PFSK-1 (cell line): ENCODE results near the gene LYRM1.

Experiments used
- FOXP2 ChIP-seq: optimal IDR thresholded peaks from 2 replicates; pipeline ENCODE3; 2011; ENCODE audit warnings: borderline replicate concordance, control low read depth, inconsistent platforms; ENCODE audit not compliant: insufficient read depth; ENCODE audit errors: extremely low read length, extremely low read depth
- POLR2AphosphoS5 ChIP-seq: IDR thresholded peaks from 2 replicates; pipeline ENCODE4 v1.6.1; 2012; ENCODE audit warnings: low read depth, mild to moderate bottlenecking, control low read depth, low read length, moderate library complexity
- REST ChIP-seq, 2 experiments: IDR thresholded peaks; 2 replicates each; pipeline versions ENCODE4 v1.6.1 to v1.8.0; 2011 to 2012; ENCODE audit warnings: low read depth in 2 of 2, low read length in 2 of 2, control low read depth in 1 of 2, inconsistent platforms in 1 of 2, mild to moderate bottlenecking in 1 of 2, moderate library complexity in 1 of 2; ENCODE audit not compliant: insufficient read depth in 1 of 2
- SIN3A ChIP-seq: IDR thresholded peaks from 2 replicates; pipeline ENCODE4 v1.6.1; 2012; ENCODE audit warnings: mild to moderate bottlenecking, low read length, moderate library complexity, borderline replicate concordance; ENCODE audit not compliant: insufficient read depth
- TAF1 ChIP-seq: IDR thresholded peaks from 2 replicates; pipeline ENCODE4 v1.6.1; 2012; ENCODE audit warnings: low read length, control low read depth, borderline replicate concordance; ENCODE audit not compliant: insufficient read depth

The LYRM1 gene

GRCh38 chr16:20916289-20916688 is 15.7 kb downstream of the LYRM1 start:
- TF ChIP-seq FOXP2 (no peak), REST (IDR thresholded peaks at IDR 0.05; ENCODE audit: insufficient read depth in 1 of 2, low read depth in 2 of 2, low read length in 2 of 2) (no peak), TAF1 (no peak), POLR2AphosphoS5 (no peak), SIN3A (no peak)

GRCh38 chr16:20916942-20917341 is 16.4 kb downstream of the LYRM1 start:
- TF ChIP-seq TAF1 (no peak), REST (IDR thresholded peaks at IDR 0.05; ENCODE audit: insufficient read depth in 1 of 2, low read depth in 2 of 2, low read length in 2 of 2) (no peak), SIN3A (no peak), POLR2AphosphoS5 (no peak), FOXP2 (no peak)

- TF ChIP-seq FOXP2, result no peak
- TF ChIP-seq SIN3A, result no peak
- no peak for TF ChIP-seq REST (IDR thresholded peaks at IDR 0.05; ENCODE audit: insufficient read depth in 1 of 2, low read depth in 2 of 2, low read length in 2 of 2)
Observed at GRCh38 chr16:20918486-20919239, 18.1 kb downstream of the LYRM1 start.

DNA sequence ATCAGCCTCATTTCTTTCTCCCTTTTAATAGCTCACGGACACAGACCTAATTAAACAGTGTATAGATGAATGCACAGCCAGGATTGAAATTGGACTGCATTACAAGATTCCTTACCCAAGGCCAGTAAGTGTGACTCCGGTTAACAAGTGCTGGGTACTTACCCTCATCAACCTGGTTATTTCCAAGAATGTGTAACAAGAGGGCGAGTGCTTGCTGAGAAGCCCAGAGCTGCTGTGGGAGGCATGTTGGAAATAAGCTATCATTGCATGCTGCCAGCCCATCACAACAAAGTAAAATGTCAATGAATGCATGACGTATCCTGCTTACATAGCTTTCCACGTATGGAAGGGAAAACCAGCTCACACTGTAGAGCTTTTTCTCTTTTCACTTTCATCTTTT is 19.5 kb downstream of the LYRM1 start:
- no peak for TF ChIP-seq POLR2AphosphoS5

- TF ChIP-seq REST (IDR thresholded peaks at IDR 0.05; ENCODE audit: insufficient read depth in 1 of 2, low read depth in 2 of 2, low read length in 2 of 2), result no peak
- no peak for TF ChIP-seq TAF1
- no peak for TF ChIP-seq POLR2AphosphoS5
- no peak for TF ChIP-seq SIN3A
- TF ChIP-seq FOXP2, result no peak
Observed at GRCh38 chr16:20920799-20921198, 20.2 kb downstream of the LYRM1 start.
